Measurements from ENCODE around the gene FBXO48. TPM values are rescaled to one million over a fixed set of nuclear protein-coding genes. Genes with fewer than 3 reads are reported as not detected.

FBXO48 gene
- total RNA-seq, 1 donor from 2014 or later = 1.3 TPM

DNA sequence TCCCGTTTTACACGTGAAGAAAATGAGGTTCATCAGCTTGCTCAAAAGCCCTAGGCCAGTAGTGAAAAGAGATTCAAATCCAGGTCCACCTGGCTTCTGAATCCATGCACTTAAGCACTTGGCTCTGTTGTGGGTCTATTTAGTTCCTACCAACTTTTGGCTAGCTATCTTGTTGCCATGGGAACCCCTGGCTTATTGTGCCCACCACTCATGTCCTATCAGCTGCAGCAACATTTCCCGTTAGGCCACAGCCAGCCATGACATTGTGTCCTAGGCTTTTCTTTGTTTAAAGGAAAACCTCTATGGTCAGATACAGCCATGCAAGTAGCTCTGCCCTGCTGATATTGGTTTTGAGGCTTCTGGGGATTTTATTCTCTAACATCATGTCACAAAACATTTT lies 52.2 kb downstream of the FBXO48 start:
- ATAC-seq = no peak
- no peak for DNase-seq (ENCODE audit: low spot score)

DNA sequence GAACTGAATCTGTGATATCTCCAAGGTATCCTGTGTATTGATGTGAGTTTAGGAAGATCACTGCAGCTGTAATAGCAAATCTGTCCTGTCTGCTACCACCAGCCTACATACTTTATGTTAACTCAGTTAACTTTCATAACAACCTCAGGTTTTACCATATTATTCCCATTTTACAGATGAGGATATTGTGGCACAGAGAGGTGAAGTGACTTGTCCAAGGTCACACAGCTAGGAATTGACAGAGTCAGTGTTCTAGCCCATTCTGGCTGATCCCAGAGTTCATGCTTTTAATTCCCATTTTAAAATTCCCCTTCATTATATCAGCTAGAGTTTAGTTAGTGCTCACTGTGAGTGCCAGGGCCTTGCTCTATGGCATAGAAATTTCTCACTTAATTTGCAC lies 52.6 kb downstream of the FBXO48 start:
- ATAC-seq (no peak), DNase-seq (ENCODE audit: low spot score) (no peak)

DNA sequence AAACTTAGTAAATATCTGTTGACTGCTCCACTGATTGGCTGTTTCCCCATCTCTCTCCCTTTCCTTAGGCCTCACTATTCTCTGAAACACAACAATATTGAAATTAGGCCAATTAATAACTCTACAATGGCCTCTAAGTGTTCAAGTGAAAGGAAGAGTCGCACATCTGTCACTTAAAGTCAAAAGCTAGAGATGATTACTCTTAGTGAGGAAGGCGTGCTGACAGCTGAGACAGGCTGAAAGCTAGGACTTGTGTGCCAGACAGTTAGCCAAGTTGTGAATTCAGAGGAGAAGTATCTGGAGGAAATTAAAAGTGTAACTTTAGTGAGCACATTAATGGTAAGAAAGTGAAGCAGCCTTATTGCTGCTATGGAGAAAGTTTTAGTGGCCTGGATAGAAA lies 53.6 kb downstream of the FBXO48 start:
- ATAC-seq (no peak), DNase-seq (ENCODE audit: low spot score) (no peak)

DNA sequence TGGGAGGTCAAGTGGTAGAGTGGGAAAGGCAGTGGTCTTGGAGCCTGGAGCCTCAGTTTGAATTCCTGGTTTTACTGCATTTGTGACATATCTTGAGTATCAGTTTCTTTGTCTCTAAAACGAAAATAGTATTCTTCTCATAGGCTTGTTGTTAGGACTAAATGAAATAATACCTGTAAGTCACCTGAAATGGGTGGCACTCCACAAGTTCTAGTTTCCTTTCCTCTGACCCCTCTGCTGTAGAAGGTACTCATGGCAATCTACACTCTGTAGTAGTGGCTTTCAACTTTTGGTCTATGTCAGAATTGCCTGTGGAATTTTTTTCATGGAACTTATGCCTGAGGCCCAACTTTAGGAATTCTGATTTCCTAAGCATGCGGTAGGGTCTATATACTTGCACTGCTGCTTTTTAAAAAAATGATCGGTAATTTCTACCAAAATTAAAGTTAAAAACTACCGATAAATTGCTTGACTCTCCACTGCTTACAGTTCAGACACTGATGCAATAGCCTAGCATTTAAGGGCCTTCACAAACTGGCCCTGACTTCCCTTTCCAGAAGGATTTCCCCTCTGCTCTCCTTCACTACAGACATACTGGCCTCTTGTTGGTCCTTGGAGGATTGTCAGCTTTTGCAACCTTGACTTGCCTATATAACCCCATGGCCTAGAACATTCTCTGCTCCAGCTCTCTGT lies 54.8 kb downstream of the FBXO48 start:
- no peak for ATAC-seq
- no peak for DNase-seq (ENCODE audit: low spot score)

DNA sequence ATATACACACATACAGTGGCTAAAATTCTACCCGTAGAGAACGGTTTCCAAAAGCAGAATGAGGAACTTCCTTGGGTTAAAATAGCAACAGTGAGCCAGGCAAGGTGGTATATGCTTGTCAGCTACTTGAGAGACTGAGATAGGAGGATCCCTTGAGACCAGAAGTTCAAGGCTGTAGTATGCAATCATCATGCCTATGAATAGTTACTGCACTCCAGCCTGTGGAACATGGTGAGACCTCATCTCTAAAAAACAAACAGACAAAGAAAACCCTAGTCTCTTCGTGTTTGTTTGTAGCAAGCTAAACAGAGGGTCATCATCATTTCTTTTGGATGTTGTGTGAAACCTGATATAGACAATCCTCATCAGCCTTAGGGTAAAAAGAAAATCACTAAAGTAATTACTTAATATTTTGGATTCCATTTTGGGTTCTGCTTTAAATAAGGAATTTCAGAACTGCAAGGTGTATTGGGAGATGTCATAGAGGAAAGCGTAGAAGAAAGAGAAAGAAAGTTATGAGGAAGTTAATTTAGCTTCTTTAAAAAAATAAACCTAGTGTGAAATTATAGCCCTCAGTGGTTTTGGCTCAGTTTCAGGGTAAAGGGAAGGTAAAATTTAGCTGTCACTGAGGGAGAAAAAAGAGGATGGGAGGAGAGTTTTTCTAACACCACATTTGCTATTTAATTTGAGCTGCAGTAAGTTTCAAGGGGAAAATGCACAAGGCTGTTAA lies 55.5 kb downstream of the FBXO48 start:
- no peak for DNase-seq (ENCODE audit: low spot score)
- no peak for ATAC-seq

Other genes with a start within 250 kb of the FBXO48 start
- 23.5 TPM for gene PPP3R1, start 214.8 kb downstream of the FBXO48 start, total RNA-seq
- gene CNRIP1, start 147.3 kb downstream of the FBXO48 start, total RNA-seq = 2.3 TPM
- 2.9 TPM for gene PLEK, start 102.0 kb downstream of the FBXO48 start, total RNA-seq
- 1.1 TPM for gene APLF, start 291 bp upstream of the FBXO48 start, total RNA-seq
- gene PROKR1, start 176.3 kb upstream of the FBXO48 start, total RNA-seq = 0.05 TPM